SU-DHL-6 (cell line): ENCODE results near the gene KNOP1.
"Not testable (repeated sequence)": the region's sequence is repeated elsewhere in the genome, so short reads cannot be mapped to it uniquely, and the experiment has no call there.

Experiments used
- H2AFZ ChIP-seq: fragments of 200-600 bp; sonication (generic); 2 replicates; pipeline ENCODE4 v1.6.1; 2014; ENCODE audit warnings: low read depth, mild to moderate bottlenecking, moderate library complexity, mixed read lengths, antibody characterized with exemption, low read length; ENCODE audit not compliant: severe bottlenecking
- H3F3A ChIP-seq: fragments of 200-600 bp; shearing (Covaris generic); 2 replicates; pipeline ENCODE4 v1.6.0; 2016; ENCODE audit warnings: antibody characterized with exemption, mild to moderate bottlenecking; ENCODE audit not compliant: insufficient read depth
- H3K27ac ChIP-seq: fragments of 200-600 bp; sonication (generic); 2 replicates; pipeline ENCODE4 v1.5.1; 2016; ENCODE audit warnings: low read depth, mild to moderate bottlenecking, low read length, moderate library complexity, mixed read lengths
- H3K27me3 ChIP-seq: fragments of 200-600 bp; sonication (generic), shearing (Covaris generic); 2 replicates; pipeline ENCODE4 v1.6.0; 2014; ENCODE audit warnings: mild to moderate bottlenecking, low read length
- H3K36me3 ChIP-seq: fragments of 200-600 bp; sonication (generic); 2 replicates; pipeline ENCODE4 v1.6.1; 2014; ENCODE audit warnings: mild to moderate bottlenecking, low read length, mixed read lengths
- H3K4me2 ChIP-seq: fragments of 300-600, 200-600 bp; shearing (Covaris generic), sonication (generic); 2 replicates; pipeline ENCODE4 v1.6.0; 2014; ENCODE audit warnings: low read length, low read depth, mild to moderate bottlenecking; ENCODE audit not compliant: poor library complexity, severe bottlenecking
- H3K4me3 ChIP-seq: fragments of 200-600 bp; sonication (generic); 2 replicates; pipeline ENCODE4 v1.5.1; 2014; ENCODE audit warnings: antibody characterized with exemption, low read length, mild to moderate bottlenecking, mixed read lengths; ENCODE audit not compliant: insufficient read depth, poor library complexity, severe bottlenecking
- H3K79me2 ChIP-seq: fragments of 200-600 bp; sonication (generic); 2 replicates; pipeline ENCODE4 v1.6.1; 2014; ENCODE audit warnings: mild to moderate bottlenecking, low read length, moderate library complexity; ENCODE audit not compliant: insufficient read depth
- H3K9ac ChIP-seq: fragments of 200-600 bp; sonication (generic); 2 replicates; pipeline ENCODE4 v1.7.0; 2014; ENCODE audit warnings: mild to moderate bottlenecking, low read length
- H3K9me2 ChIP-seq: fragments of 200-600 bp; sonication (generic); replicated peaks from 2 replicates; pipeline ENCODE4 v1.6.1; 2014; ENCODE audit warnings: low read length; ENCODE audit not compliant: insufficient read depth
- H3K9me3 ChIP-seq: fragments of 200-600 bp; sonication (generic); 2 replicates; pipeline ENCODE4 v1.6.1; 2014; ENCODE audit warnings: low read length, mixed read lengths; ENCODE audit not compliant: insufficient read depth
- H4K20me1 ChIP-seq: fragments of 200-600 bp; sonication (generic); 2 replicates; pipeline ENCODE4 v1.6.1; 2014; ENCODE audit warnings: low read depth, mild to moderate bottlenecking, antibody characterized with exemption, low read length, moderate library complexity, mixed read lengths
- CTCF ChIP-seq: fragments of 200-600 bp; sonication (generic); IDR thresholded peaks from one replicate; pipeline ENCODE4 v1.5.1; 2017; ENCODE audit warnings: antibody characterized with exemption, mild to moderate bottlenecking, low read length, moderate library complexity; ENCODE audit not compliant: insufficient read depth, poor library complexity, severe bottlenecking
- EZH2phosphoT487 ChIP-seq: fragments of 200-600 bp; sonication (generic), shearing (Covaris generic); conservative IDR thresholded peaks from 2 replicates; pipeline ENCODE4 v1.6.1; 2018; ENCODE audit warnings: mild to moderate bottlenecking, antibody characterized with exemption, low read length, moderate library complexity, mixed read lengths

The KNOP1 gene

GRCh38 chr16:19683453-19684236 lies 34.4 kb downstream of the KNOP1 start:
- no peak overlapping the region for H3K9ac ChIP-seq
- no peak overlapping the region for H3K4me2 ChIP-seq
- H3F3A ChIP-seq, result no peaks in the 10 kb centered on the region
- H3K79me2 ChIP-seq, result no peaks in the 10 kb centered on the region
- H3K4me3 ChIP-seq, result no peak overlapping the region
- no peaks in the 10 kb centered on the region for H4K20me1 ChIP-seq
- no peaks in the 10 kb centered on the region for H3K27me3 ChIP-seq
- H3K36me3 ChIP-seq, result no peaks in the 10 kb centered on the region
- no peaks in the 10 kb centered on the region for H3K9me3 ChIP-seq
- no peak overlapping the region for H3K27ac ChIP-seq
- H2AFZ ChIP-seq, result no peak overlapping the region
- no peak for TF ChIP-seq CTCF
- no peak for TF ChIP-seq EZH2phosphoT487
- H3K9me2 ChIP-seq, result no peaks in the 10 kb centered on the region

- no peak overlapping the region for H3K9ac ChIP-seq
- TF ChIP-seq EZH2phosphoT487 (no peak), CTCF (no peak)
- H3F3A ChIP-seq, result no peaks in the 10 kb centered on the region
- no peaks in the 10 kb centered on the region for H4K20me1 ChIP-seq
- H3K4me2 ChIP-seq, result no peak overlapping the region
- H3K4me3 ChIP-seq, result no peak overlapping the region
- H3K79me2 ChIP-seq, result no peaks in the 10 kb centered on the region
- no peaks in the 10 kb centered on the region for H3K9me3 ChIP-seq
- no peaks in the 10 kb centered on the region for H3K9me2 ChIP-seq
- no peaks in the 10 kb centered on the region for H3K27me3 ChIP-seq
- H3K27ac ChIP-seq, result no peak overlapping the region
- H3K36me3 ChIP-seq, result no peaks in the 10 kb centered on the region
- no peak overlapping the region for H2AFZ ChIP-seq
Measured at GRCh38 chr16:19681637-19682036, 36.4 kb downstream of the KNOP1 start.

GRCh38 chr16:19680881-19681340 lies 37.1 kb downstream of the KNOP1 start:
- Histone ChIP-seq H3K27ac (no peak overlapping the region), H3K36me3 (no peaks in the 10 kb centered on the region), H3K79me2 (no peaks in the 10 kb centered on the region), H4K20me1 (no peaks in the 10 kb centered on the region), H3K9me3 (no peaks in the 10 kb centered on the region), H3K9me2 (no peaks in the 10 kb centered on the region), H3K9ac (no peak overlapping the region), H3K4me2 (no peak overlapping the region), H2AFZ (no peak overlapping the region), H3K27me3 (no peaks in the 10 kb centered on the region), H3K4me3 (no peak overlapping the region), H3F3A (no peaks in the 10 kb centered on the region)
- TF ChIP-seq CTCF, result no peak
- no peak for TF ChIP-seq EZH2phosphoT487

GRCh38 chr16:19679281-19679680 lies 38.7 kb downstream of the KNOP1 start:
- not testable (repeated sequence) for H2AFZ ChIP-seq, H3K79me2 ChIP-seq, H3K9me2 ChIP-seq, H3K4me2 ChIP-seq, H3K9ac ChIP-seq, H3K36me3 ChIP-seq, H3K27me3 ChIP-seq, H3K9me3 ChIP-seq, H3F3A ChIP-seq, H3K4me3 ChIP-seq, H4K20me1 ChIP-seq, H3K27ac ChIP-seq
